ENCODE results near the gene VGLL3.

DNA sequence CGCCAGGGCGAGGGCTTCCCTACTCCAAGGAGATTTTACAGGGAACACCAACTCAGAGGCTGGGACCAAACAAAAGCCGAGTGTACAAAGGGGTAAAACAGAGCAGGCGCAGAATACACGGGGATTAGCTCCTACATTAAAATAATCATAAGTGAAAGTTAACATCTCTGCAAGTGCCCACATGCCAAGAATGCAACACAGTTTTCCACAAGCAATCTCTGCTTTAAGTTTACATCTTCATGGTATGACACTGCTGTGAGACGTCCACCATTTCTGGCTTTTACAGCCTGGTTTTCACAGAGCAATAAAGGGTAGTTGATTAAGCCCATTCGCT, 500 bp upstream of the VGLL3 start:
- no peak for TF ChIP-seq CTCF (IDR thresholded peaks at IDR 0.05; ENCODE audit: low read depth, low read length, poor library complexity, severe bottlenecking)
- no peak for TF ChIP-seq EZH2phosphoT487 (IDR thresholded peaks at IDR 0.05; ENCODE audit: borderline replicate concordance, low read length)
